Gastrocnemius medialis (tissue), 4 donors: Measurements from ENCODE around the gene GFPT1. TPM values are rescaled to one million over a fixed set of nuclear protein-coding genes. Genes with fewer than 3 reads are reported as not detected.

Source experiments
- ATAC-seq, 2 donors: fragments of 150-250 bp; one replicate each; pipeline ENCODE4 v1.9.1; 2016
- DNase-seq, 2 donors: peaks; one replicate each; pipeline ENCODE4 v3.0.0-alpha.2; 2019
- H3K27ac ChIP-seq, 4 donors: fragments of 200-600 bp; sonication (generic); 1 replicate in 1 of 4; 2 replicates in 3 of 4; pipeline ENCODE4 v1.5.1; 2016 to 2018; ENCODE audit warnings: mild to moderate bottlenecking in 2 of 4, moderate library complexity in 1 of 4
- H3K27me3 ChIP-seq, 3 donors: fragments of 200-600 bp; sonication (generic) in 2 of 3; 1 replicate in 1 of 3; 2 replicates in 2 of 3; pipeline versions ENCODE4 v1.5.1 to v1.6.0; 2016 to 2019; ENCODE audit warnings: mild to moderate bottlenecking in 1 of 3, moderate library complexity in 1 of 3
- H3K36me3 ChIP-seq, 2 donors: fragments of 200-600 bp; sonication (generic) in 1 of 2; one replicate each; pipeline ENCODE4 v1.5.1; 2017 to 2018
- H3K4me1 ChIP-seq, 2 donors: fragments of 200-600 bp; sonication (generic) in 1 of 2; one replicate each; pipeline ENCODE4 v1.5.1; 2016 to 2017; ENCODE audit warnings: mild to moderate bottlenecking in 2 of 2
- H3K4me3 ChIP-seq, 4 donors: fragments of 200-600 bp; sonication (generic) in 3 of 4; 1 replicate in 1 of 4; 2 replicates in 3 of 4; pipeline ENCODE4 v1.5.1; 2016 to 2019; ENCODE audit warnings: mild to moderate bottlenecking in 2 of 4
- H3K9me3 ChIP-seq, 3 donors: fragments of 200-600 bp; sonication (generic) in 2 of 3; 1 replicate in 1 of 3; 2 replicates in 2 of 3; pipeline ENCODE4 v1.5.1; 2016 to 2019
- POLR2A ChIP-seq, 2 donors: fragments of 450-650 bp; IDR thresholded peaks; one replicate each; pipeline ENCODE4 v1.6.1; 2017; ENCODE audit warnings: antibody characterized with exemption in 2 of 2, mild to moderate bottlenecking in 2 of 2, moderate library complexity in 2 of 2
- in situ Hi-C, 4 donors: fragments of 200-750 bp; cut with MboI; loops; one replicate each; pipeline versions ENCODE4 v1.15.0 to v1.8.0; 2017; ENCODE audit warnings: low sequenced_read_pairs in 4 of 4
- intact Hi-C: fragments of 100-400 bp; cut with DNase I; formaldehyde crosslinking; loops from one replicate; pipeline ENCODE4 v1.15.1; 2023; ENCODE audit warnings: low total_unique reads
- total RNA-seq, 4 donors: library from RNA; depleted of rRNA; stranded (reverse); fragments of >200 nt; gene quantifications; one replicate each; pipeline versions ENCODE4 v1.1.0 to v1.2.3, GENCODE V29; 2016
- TF ChIP-seq, protein P1 (sequence below), 5 experiments: fragments of 450-650 bp in 3 of 5; fragments of 200-600 bp in 2 of 5; sonication (generic) in 2 of 5; IDR thresholded peaks in 4 of 5; conservative IDR thresholded peaks in 1 of 5; 1 replicate in 4 of 5; 2 replicates in 1 of 5; pipeline ENCODE4 v1.5.1; 2016 to 2019; ENCODE audit warnings: antibody characterized with exemption in 5 of 5, mild to moderate bottlenecking in 3 of 5, moderate library complexity in 3 of 5

Gene GFPT1
- total RNA-seq, 4 donors from 2014 or later: 12.2 to 31.4 (median 14.8) TPM

DNA sequence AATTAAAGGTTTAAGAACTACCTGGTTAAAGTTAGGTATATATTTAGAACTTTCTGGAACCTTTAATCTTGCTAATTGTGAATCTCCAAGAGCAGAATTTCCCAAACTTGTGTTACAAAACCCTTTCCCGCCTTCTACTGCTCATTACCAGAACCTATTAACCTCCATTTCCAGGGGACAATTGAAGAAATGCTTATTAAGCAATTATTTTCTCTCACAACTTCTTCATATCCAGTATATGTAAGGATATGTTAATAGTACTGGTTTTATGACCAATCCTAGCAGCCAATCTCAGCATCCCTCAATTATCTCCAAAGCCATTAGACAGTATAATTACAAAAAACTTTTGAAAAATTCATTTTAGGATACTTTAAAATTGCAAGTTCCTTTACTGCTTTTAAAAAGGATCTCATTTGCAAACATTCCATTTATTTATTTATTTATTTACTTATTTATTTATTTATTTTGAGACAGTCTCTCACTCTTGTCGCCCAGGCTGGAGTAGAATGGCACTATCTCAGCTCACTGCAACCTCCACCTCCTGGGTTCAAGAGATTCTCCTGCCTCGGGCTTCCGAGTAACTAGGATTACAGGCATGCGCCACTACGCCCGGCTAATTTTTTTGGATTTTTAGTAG is 3.7 kb downstream of the GFPT1 start:
- H3K4me1 ChIP-seq: peaks cover 18 to 21% of the 10 kb centered on the region in 2 donors
- no peaks in the 10 kb centered on the region for H3K36me3 ChIP-seq
- H3K27me3 ChIP-seq: no peaks in the 10 kb centered on the region
- intact Hi-C loops (loop anchor here (10.0 kb wide), 1 partner anchor 1128 kb away; the partner anchor contains the start of gene PPP3R1), in situ Hi-C loops (no loop called here)
- no peak overlapping the region for H3K27ac ChIP-seq
- DNase-seq: no peak
- no peak overlapping the region for H3K4me3 ChIP-seq
- TF ChIP-seq POLR2A (IDR thresholded peaks at IDR 0.05): no peak
- ATAC-seq: no peak
- H3K9me3 ChIP-seq: no peaks in the 10 kb centered on the region

DNA sequence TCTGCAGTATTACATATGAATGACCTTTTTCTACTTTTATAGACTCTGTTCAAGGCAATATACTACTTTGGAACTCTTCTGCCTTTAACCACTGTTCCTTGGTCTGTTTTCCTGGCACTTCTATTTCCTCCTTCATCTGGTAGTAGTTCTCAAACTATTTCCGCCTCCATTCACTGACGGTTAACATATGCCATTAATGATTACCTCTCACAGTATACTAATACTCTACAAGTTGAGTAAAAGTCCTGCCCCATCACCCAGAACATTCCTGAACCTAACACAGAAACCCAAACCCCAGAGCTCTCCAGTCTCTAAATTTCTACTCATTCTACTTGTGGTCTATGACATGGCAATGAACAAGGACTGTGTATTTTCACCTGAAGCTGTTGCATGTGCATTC is 4.5 kb downstream of the GFPT1 start:
- in situ Hi-C loops (no loop called here), intact Hi-C loops (loop anchor here (10.0 kb wide), 1 partner anchor 1128 kb away; the partner anchor contains the start of gene PPP3R1)
- Histone ChIP-seq H3K36me3 (no peaks in the 10 kb centered on the region), H3K4me1 (peaks cover 15 to 19% of the 10 kb centered on the region in 2 donors), H3K9me3 (no peaks in the 10 kb centered on the region), H3K4me3 (no peak overlapping the region), H3K27ac (peak overlapping the region in 1 of 4 donors; percentile 4), H3K27me3 (no peaks in the 10 kb centered on the region)
- ATAC-seq (no peak), DNase-seq (no peak)
- no peak for TF ChIP-seq POLR2A (IDR thresholded peaks at IDR 0.05)
- TF ChIP-seq, protein P1, sequence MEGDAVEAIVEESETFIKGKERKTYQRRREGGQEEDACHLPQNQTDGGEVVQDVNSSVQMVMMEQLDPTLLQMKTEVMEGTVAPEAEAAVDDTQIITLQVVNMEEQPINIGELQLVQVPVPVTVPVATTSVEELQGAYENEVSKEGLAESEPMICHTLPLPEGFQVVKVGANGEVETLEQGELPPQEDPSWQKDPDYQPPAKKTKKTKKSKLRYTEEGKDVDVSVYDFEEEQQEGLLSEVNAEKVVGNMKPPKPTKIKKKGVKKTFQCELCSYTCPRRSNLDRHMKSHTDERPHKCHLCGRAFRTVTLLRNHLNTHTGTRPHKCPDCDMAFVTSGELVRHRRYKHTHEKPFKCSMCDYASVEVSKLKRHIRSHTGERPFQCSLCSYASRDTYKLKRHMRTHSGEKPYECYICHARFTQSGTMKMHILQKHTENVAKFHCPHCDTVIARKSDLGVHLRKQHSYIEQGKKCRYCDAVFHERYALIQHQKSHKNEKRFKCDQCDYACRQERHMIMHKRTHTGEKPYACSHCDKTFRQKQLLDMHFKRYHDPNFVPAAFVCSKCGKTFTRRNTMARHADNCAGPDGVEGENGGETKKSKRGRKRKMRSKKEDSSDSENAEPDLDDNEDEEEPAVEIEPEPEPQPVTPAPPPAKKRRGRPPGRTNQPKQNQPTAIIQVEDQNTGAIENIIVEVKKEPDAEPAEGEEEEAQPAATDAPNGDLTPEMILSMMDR (IDR thresholded peaks at IDR 0.05 in 4 of 5, conservative IDR thresholded peaks at IDR 0.05 in 1 of 5): no peak

DNA sequence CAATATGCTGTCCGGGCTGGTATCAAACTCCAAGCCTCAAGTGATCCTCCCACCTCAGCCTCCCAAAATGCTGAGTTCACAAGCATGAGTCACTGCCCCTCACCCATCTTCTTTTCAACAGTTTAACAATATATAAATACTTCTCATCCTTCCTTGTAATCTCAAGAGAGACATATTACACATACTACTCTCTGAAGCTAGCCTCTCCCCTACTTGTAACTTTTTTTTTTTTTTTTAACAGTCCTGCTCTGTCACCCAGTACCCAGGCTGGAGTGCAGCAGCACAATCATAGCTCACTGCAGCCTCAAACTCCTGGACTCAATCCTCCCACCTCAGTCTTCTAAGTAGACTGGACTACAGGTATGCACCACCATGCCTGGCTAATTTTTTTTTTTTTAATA is 5.7 kb downstream of the GFPT1 start:
- TF ChIP-seq, protein P1 (IDR thresholded peaks at IDR 0.05 in 4 of 5, conservative IDR thresholded peaks at IDR 0.05 in 1 of 5): no peak
- no peak for TF ChIP-seq POLR2A (IDR thresholded peaks at IDR 0.05)
- Histone ChIP-seq H3K4me3 (no peak overlapping the region), H3K9me3 (no peaks in the 10 kb centered on the region), H3K36me3 (no peaks in the 10 kb centered on the region), H3K27me3 (no peaks in the 10 kb centered on the region), H3K4me1 (peaks cover 9 to 19% of the 10 kb centered on the region in 2 donors), H3K27ac (no peak overlapping the region)
- in situ Hi-C loops (no loop called here), intact Hi-C loops (loop anchor here (10.0 kb wide), 1 partner anchor 1127 kb away; the partner anchor contains the start of gene PPP3R1)
- DNase-seq (no peak), ATAC-seq (no peak)

DNA sequence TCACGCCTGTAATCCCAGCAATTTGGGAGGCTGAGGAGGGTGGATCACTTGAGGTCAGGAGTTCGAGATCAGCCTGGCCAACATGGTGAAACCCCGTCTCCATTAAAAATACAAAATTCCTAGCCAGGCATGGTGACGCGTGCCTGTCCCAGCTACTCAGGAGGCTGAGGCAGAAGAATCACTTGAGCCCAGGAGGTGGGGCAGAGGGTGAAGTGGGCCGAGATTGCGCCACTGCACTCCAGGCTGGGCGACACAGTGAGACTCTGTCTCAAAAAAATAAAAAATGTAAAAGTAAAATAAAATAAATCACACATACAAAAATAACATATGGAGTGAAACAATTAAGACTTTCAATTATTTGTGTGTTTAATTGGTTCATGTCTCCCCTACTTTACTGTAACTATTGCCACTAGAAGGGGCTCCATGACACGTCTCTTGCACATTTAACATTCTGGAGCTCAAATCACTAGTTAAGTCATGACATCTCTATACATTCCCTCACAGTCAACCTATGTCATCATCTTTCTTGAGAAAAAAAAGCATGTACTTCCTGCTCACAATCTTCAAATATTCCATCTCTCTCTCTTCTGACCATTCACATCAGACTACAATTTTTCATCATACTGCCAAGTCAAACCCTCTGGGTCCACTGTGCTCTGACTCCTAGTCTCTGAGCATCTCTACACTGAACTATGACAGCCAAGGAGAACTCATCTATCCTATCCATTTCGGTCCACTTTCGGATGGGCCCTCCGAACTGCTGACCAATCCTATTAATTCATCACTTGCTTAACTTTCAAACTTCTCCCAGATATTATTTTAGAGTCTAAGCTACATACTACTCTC is 6.7 kb downstream of the GFPT1 start:
- no peak overlapping the region for H3K4me3 ChIP-seq
- H3K4me1 ChIP-seq: peaks cover 0 to 13% of the 10 kb centered on the region in 2 donors
- H3K36me3 ChIP-seq: no peaks in the 10 kb centered on the region
- DNase-seq (no peak), ATAC-seq (no peak)
- intact Hi-C loops (loop anchor here (10.0 kb wide), 1 partner anchor 1125 kb away; the partner anchor contains the start of gene PPP3R1), in situ Hi-C loops (no loop called here)
- H3K9me3 ChIP-seq: no peaks in the 10 kb centered on the region
- no peak for TF ChIP-seq POLR2A (IDR thresholded peaks at IDR 0.05)
- TF ChIP-seq, protein P1 (IDR thresholded peaks at IDR 0.05 in 4 of 5, conservative IDR thresholded peaks at IDR 0.05 in 1 of 5): no peak
- no peak overlapping the region for H3K27ac ChIP-seq
- H3K27me3 ChIP-seq: no peaks in the 10 kb centered on the region

DNA sequence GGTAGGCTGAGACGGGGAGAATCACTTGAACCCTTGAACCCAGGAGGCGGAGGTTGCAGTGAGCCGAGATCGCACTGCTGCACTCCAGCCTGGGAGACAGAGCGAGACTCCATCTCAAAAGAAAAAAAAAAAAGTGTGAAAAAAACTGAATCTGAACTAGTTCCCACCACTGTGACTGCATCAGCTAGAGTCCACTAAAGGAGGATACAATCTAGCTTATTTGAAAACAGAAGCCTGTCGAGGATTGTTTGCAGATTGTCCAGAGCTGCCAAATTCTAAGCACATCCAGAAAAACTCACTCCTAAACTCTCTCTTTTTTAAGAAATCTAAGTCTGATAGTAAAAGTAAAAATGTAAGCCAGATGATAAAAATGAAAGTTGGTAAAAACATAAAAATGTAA is 10.6 kb downstream of the GFPT1 start:
- no peak for TF ChIP-seq POLR2A (IDR thresholded peaks at IDR 0.05)
- TF ChIP-seq, protein P1 (IDR thresholded peaks at IDR 0.05 in 4 of 5, conservative IDR thresholded peaks at IDR 0.05 in 1 of 5): no peak
- DNase-seq (no peak), ATAC-seq (no peak)
- Histone ChIP-seq H3K4me1 (peaks cover 0 to 4% of the 10 kb centered on the region in 2 donors), H3K4me3 (no peak overlapping the region), H3K27me3 (no peaks in the 10 kb centered on the region), H3K27ac (no peak overlapping the region), H3K9me3 (no peaks in the 10 kb centered on the region), H3K36me3 (peaks cover 0 to 14% of the 10 kb centered on the region in 2 donors)
- intact Hi-C loops: no loop called here
- in situ Hi-C loops: no loop called here
